ENCODE data around the gene FGF9.

GRCh38 chr13:21632196-21632595, 38.7 kb upstream of the FGF9 start:
- TF ChIP-seq, protein P1, sequence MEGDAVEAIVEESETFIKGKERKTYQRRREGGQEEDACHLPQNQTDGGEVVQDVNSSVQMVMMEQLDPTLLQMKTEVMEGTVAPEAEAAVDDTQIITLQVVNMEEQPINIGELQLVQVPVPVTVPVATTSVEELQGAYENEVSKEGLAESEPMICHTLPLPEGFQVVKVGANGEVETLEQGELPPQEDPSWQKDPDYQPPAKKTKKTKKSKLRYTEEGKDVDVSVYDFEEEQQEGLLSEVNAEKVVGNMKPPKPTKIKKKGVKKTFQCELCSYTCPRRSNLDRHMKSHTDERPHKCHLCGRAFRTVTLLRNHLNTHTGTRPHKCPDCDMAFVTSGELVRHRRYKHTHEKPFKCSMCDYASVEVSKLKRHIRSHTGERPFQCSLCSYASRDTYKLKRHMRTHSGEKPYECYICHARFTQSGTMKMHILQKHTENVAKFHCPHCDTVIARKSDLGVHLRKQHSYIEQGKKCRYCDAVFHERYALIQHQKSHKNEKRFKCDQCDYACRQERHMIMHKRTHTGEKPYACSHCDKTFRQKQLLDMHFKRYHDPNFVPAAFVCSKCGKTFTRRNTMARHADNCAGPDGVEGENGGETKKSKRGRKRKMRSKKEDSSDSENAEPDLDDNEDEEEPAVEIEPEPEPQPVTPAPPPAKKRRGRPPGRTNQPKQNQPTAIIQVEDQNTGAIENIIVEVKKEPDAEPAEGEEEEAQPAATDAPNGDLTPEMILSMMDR (conservative IDR thresholded peaks at IDR 0.05 in 1 of 2, IDR thresholded peaks at IDR 0.05 in 1 of 2; ENCODE audit: extremely low read depth in 1 of 2, insufficient read depth in 1 of 2, low read depth in 1 of 2, low read length in 2 of 2) = no peak
- TF ChIP-seq EZH2 (IDR thresholded peaks at IDR 0.05; ENCODE audit: borderline replicate concordance, low read length) = no peak
